HG02798 (cell line): ENCODE data around the gene PLEKHA8.

Experiments
- ATAC-seq: cut with Tn5 transposase; IDR thresholded peaks from one replicate; pipeline ENCODE4 v1.9.1; 2021; ENCODE audit warnings: mild to moderate bottlenecking; ENCODE audit not compliant: unreplicated experiment, poor library complexity

PLEKHA8 gene, protein sequence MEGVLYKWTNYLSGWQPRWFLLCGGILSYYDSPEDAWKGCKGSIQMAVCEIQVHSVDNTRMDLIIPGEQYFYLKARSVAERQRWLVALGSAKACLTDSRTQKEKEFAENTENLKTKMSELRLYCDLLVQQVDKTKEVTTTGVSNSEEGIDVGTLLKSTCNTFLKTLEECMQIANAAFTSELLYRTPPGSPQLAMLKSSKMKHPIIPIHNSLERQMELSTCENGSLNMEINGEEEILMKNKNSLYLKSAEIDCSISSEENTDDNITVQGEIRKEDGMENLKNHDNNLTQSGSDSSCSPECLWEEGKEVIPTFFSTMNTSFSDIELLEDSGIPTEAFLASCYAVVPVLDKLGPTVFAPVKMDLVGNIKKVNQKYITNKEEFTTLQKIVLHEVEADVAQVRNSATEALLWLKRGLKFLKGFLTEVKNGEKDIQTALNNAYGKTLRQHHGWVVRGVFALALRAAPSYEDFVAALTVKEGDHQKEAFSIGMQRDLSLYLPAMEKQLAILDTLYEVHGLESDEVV

DNA sequence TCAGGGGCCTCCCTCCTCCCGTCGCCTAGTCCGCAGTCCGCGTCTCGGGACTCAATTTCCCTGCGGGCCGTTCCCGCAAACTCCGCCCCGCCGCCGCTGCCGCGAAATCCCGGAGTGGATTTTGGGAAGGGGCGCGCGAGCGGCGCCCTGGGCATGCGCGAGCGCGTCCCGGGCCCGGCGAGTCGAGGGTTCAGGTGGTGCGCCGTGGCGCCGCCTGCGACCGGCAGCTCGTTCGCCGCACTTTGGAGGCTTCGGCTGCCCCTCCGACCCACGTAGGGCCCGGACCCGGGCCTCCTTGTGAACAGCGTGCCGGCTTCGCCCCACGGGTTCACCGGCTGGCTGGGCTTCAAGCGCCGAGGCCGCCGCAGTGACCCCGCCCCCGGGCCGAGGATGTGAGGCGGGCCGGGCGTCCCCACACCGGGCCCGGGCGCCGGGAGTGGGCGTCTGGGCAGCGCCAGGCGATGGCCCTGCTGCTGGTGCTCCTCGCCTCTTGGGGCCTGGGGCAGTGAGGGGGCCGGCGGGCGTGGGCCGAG lies at the start of gene PLEKHA8:
TSS of gene PLEKHA8 (plus strand) at position 197 of the 533 bp plus-strand sequence. CDS start 351 bp downstream, outside the sequence.
- peak; percentile 56 for ATAC-seq

- no peak for ATAC-seq
These were observed 48.1 kb upstream of the PLEKHA8 start for GRCh38 chr7:29980151-29980550.

DNA sequence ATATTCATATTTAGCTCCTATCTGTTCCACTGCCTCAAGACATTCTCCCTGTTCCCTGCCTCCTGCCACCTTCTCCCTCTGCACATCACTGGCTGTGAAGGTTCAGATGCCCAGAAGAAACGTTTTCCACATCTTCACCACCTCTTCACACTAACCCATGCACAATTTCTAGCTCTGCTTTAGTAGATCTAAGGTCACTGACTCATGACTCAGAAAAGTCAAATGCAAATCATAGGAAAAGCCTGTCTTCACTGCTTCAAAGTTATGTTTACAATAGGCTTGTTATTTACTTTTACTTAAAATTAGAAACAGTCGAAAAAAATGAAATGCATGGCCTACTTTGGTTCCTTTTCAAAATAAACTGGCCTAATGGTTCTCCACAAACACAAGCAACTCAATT lies 41.1 kb upstream of the PLEKHA8 start:
- ATAC-seq = no peak

DNA sequence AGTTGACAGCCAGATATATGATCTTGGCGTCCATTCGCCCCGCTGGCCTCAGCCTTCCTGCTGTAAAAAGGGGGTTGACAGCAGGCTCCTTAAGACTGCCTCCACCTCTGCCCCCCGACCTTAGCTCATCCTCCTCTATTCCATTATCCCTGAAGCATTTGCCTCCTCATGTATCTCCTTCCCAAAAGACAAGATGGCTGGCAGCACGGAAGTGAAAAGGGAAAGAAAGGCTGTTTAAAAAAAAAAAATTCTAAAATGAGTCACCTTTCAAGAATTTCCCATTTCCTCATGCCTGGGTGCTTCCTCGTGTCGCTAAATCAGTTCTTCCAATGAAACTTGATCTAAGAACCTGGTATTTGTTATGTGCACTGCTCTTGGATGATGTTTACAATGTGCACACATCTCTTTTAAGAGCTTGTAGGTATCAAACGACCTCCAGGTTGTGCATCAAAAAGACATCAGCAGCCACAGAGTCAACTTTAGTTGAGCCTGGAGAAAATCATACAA lies 40.3 kb upstream of the PLEKHA8 start:
- no peak for ATAC-seq

- peak; percentile 37 for ATAC-seq
These were observed 39.6 kb upstream of the PLEKHA8 start for GRCh38 chr7:29988424-29989256.

DNA sequence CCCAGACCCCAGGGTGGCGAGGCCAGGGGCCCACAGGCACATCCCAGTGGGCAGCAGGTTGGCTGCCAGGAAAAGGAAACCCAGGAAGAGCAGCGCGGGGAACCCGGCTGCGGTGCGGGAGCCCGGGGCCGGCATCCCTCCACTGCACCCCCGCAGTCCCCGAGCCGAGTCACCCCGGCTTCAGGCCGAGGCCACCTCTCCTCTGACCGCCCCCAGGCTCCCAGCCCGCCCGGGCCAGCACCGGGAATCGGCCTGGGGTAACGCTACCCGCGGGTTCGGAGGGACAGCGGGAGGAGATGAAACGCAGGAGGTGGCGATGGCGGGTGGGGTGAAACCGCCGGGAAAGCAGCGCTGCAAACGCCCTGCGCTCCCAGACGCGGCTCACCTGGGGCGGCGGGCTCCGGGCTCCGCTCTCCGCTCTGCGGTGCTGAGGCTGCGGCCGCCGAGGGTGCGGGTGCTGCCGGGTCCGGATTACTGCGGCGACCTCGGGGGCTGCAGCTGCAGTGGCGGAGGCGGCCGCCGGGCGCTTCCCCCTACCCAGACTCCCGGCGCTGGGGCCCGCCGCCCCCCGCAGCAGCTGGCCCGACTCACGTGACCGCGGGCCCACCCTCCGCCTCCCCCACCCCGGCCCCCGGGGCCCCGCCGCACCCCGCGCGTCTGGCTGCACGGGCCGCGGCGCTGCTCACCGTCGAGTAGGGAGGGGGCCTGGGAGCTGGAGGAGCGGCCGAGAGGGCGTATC lies 38.8 kb upstream of the PLEKHA8 start, which contains the start of gene SCRN1:
TSS of gene SCRN1 (minus strand) at position 545 of the 739 bp plus-strand sequence. CDS start 20,734 bp downstream, outside the sequence.
- ATAC-seq = peak; percentile 51

DNA sequence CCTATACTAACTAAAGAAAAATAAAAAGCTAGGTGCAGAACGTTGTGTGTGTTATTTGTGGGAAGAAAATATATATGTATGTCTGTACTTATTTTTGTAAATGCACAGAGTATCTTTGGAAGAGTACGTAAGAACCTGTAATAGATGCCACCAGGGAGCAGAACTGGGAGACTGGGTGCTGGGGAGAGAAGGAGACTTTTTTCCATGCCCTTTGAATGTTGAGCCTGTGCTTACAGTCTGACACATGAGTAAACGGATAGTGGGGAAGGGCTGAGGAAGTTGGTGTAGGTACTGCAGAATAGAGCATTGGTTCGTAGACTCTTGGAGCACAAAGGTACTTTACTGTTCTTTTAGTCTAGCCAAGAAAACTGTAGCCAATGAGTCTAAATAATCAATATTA lies 37.3 kb upstream of the PLEKHA8 start:
- ATAC-seq = no peak

DNA sequence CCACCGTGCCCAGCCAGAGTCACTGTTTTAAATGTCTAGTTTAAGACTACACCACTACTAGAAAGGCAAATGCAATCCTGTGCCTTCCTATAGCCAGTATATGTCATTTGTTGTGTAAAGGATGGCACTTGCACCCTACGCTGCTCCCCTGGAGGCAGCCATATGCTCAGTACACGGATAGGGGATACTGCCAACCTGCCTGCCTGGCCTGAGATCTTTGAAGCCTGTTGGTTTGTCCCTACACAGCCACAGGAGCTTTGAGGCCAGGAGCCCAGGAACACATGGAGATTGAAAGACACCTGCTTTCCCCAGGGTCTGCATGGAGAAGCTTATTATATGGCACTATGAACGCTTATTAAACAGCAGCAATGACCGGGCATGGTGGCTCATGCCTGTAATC lies 36.3 kb upstream of the PLEKHA8 start:
- ATAC-seq = no peak

- ATAC-seq = no peak
These were observed 35.1 kb upstream of the PLEKHA8 start for GRCh38 chr7:29993140-29993539.

GRCh38 chr7:29995652-29996051 lies 32.6 kb upstream of the PLEKHA8 start:
- no peak for ATAC-seq

GRCh38 chr7:29996321-29996720 lies 31.9 kb upstream of the PLEKHA8 start:
- no peak for ATAC-seq

DNA sequence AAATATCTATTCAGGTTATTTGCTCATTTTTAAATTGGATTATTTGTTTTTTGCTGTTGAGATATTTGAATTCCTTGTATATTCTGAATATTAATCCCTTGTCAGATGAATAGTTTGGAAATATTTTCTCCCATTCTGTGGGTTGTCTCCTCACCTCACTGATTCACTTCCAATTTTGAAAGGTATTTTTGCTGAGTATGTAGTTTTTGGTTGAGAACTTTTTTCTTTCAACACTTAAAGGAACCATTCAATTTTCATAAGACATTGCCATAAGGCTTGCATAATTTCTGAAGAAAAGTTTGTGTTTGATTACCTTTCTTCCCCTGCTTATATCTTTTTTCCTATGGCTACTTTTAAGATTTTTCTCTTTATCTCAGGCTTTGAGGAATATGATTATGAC lies 29.7 kb upstream of the PLEKHA8 start:
- no peak for ATAC-seq

GRCh38 chr7:30001998-30002397 lies 26.2 kb upstream of the PLEKHA8 start:
- no peak for ATAC-seq

DNA sequence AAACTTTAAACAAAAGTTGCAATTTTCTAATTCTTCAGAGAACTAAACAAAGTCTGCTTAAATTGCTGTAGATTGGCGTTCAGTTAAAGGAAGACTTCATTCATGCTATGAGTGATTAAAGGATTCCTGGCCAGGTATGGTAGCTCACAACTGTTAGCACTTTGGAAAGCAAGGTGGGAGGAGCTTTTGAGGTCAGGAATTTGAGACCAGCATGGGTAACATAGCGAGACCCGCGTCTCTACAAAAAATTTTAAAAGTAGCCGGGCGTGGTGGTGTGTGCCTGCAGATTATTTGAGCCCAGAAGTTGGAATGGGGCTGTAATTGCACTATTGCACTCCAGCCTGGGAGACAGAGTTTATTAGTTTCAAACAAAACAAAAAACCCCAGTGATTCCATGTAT lies 25.1 kb upstream of the PLEKHA8 start:
- ATAC-seq = no peak

- no peak for ATAC-seq
These were observed 22.7 kb upstream of the PLEKHA8 start for GRCh38 chr7:30005464-30005863.

GRCh38 chr7:30010021-30010420 lies 18.2 kb upstream of the PLEKHA8 start:
- ATAC-seq = no peak

- ATAC-seq = no peak
These were observed 15.5 kb upstream of the PLEKHA8 start for GRCh38 chr7:30012757-30013156.

GRCh38 chr7:30018451-30018850 lies 9.8 kb upstream of the PLEKHA8 start:
- no peak for ATAC-seq

DNA sequence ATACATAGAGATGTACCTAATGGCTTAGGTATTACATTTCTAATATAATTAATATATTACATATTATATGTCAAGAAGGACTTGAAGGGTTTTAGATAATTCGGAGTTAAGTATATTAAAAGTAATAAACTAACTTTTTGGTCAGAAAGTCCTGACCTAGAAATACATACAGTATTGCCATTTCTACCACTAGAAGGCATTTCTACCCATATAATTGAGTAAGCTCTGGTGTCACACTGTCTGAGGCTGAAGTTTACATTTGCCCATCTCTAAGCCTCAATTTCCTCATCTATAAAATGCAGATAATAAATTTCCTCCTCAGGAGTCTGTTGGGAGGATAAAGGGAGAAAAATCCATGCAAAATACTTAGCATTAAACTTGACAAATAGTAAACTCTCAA lies 8.8 kb upstream of the PLEKHA8 start:
- ATAC-seq = no peak

GRCh38 chr7:30019960-30020359 lies 8.3 kb upstream of the PLEKHA8 start:
- no peak for ATAC-seq
